HFFc6 (cell line): ENCODE results near the gene HELZ. TPM values are rescaled to one million over a fixed set of nuclear protein-coding genes. Genes with fewer than 3 reads are reported as not detected.
"Not testable (repeated sequence)": the region's sequence is repeated elsewhere in the genome, so short reads cannot be mapped to it uniquely, and the experiment has no call there.

Experiments used
- DNase-seq: peaks from one replicate; pipeline ENCODE4 v3.0.0-alpha.2; 2018
- H3K27ac Mint-ChIP-seq: 2 replicates; pipeline ENCODE4 v1.8.0; 2020; ENCODE audit warnings: mild to moderate bottlenecking, mixed read lengths
- H3K27me3 Mint-ChIP-seq: 2 replicates; pipeline ENCODE4 v1.8.0; 2021; ENCODE audit warnings: mild to moderate bottlenecking, moderate library complexity, mixed read lengths; ENCODE audit not compliant: insufficient read depth
- H3K36me3 Mint-ChIP-seq: 2 replicates; pipeline ENCODE4 v1.8.0; 2021; ENCODE audit warnings: low read depth, mixed read lengths
- H3K4me1 Mint-ChIP-seq: 2 replicates; pipeline ENCODE4 v1.8.0; 2020; ENCODE audit warnings: low read depth, mixed read lengths
- H3K4me3 Mint-ChIP-seq: 2 replicates; pipeline ENCODE4 v1.8.0; 2020; ENCODE audit warnings: mild to moderate bottlenecking, moderate library complexity, mixed read lengths
- H3K9me3 Mint-ChIP-seq: 2 replicates; pipeline ENCODE4 v1.8.0; 2020; ENCODE audit warnings: mild to moderate bottlenecking, mixed read lengths
- total RNA-seq, 6 experiments: library from RNA; stranded (reverse); fragmentation: NEBNext Ultra II Directional; extraction: Animal tissue kit (Norgen Biotek cat#: 25700); gene quantifications; 2 replicates in 1 of 6; 3 replicates in 5 of 6; pipeline ENCODE4 v1.2.3, GENCODE V29; 2021
- TF ChIP-seq, protein P1 (sequence below): fragments of 200-600 bp; sonication (generic); IDR thresholded peaks from 2 replicates; pipeline ENCODE4 v1.5.0; 2021; ENCODE audit warnings: antibody characterized with exemption, mild to moderate bottlenecking

HELZ gene
- total RNA-seq, 6 experiments from 2014 or later, result 36.0 to 46.2 (median 38.4) TPM

DNA sequence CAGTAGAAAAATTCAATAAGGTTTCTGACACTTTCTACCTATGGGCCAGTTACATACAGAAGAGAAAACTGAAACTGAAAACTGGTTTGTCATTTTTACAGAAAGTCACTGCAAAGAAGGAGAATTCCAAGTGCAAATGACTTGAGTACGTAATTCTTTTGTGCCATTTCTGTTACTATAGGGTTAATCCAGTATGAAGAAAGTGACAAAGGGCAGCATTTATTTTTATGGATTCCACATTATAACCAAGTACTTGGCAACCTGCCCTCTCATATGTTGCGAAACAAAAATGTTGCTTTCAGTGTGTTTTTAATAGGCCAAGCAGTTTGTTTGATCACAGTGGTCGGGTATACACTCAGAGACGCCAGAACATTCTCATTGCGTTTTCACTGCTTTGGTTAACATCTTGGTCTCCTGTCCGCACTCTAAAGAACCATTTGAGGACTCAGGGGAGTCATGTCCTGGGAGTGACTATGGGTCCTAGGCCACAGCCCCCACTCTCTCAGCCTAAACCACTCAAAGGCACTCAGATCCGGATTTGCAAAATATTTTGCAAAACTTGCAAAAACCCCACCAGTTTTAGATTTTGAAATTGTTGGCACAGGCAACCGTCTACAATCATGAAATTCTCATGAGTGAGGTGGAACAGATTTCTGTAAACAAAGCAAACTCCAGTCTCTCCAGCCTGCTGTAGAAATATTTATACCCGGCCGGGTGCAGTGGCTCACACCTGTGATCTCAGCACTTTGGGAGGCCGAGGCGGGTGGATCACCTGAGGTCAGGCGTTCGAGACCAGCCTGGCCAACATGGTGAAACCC, 15.4 kb upstream of the HELZ start:
- no peaks in the 10 kb centered on the region for H3K36me3 Mint-ChIP-seq
- peak overlapping the region; percentile 54 for H3K4me3 Mint-ChIP-seq
- peaks cover 6% of the 10 kb centered on the region; the same call in 1 of the 2 replicates for H3K27me3 Mint-ChIP-seq
- DNase-seq, result peak; percentile 61
- H3K27ac Mint-ChIP-seq, result peak overlapping the region; percentile 51
- TF ChIP-seq, protein P1, sequence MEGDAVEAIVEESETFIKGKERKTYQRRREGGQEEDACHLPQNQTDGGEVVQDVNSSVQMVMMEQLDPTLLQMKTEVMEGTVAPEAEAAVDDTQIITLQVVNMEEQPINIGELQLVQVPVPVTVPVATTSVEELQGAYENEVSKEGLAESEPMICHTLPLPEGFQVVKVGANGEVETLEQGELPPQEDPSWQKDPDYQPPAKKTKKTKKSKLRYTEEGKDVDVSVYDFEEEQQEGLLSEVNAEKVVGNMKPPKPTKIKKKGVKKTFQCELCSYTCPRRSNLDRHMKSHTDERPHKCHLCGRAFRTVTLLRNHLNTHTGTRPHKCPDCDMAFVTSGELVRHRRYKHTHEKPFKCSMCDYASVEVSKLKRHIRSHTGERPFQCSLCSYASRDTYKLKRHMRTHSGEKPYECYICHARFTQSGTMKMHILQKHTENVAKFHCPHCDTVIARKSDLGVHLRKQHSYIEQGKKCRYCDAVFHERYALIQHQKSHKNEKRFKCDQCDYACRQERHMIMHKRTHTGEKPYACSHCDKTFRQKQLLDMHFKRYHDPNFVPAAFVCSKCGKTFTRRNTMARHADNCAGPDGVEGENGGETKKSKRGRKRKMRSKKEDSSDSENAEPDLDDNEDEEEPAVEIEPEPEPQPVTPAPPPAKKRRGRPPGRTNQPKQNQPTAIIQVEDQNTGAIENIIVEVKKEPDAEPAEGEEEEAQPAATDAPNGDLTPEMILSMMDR, result no peak
- no peaks in the 10 kb centered on the region for H3K9me3 Mint-ChIP-seq
- H3K4me1 Mint-ChIP-seq, result peaks cover 20% of the 10 kb centered on the region

DNA sequence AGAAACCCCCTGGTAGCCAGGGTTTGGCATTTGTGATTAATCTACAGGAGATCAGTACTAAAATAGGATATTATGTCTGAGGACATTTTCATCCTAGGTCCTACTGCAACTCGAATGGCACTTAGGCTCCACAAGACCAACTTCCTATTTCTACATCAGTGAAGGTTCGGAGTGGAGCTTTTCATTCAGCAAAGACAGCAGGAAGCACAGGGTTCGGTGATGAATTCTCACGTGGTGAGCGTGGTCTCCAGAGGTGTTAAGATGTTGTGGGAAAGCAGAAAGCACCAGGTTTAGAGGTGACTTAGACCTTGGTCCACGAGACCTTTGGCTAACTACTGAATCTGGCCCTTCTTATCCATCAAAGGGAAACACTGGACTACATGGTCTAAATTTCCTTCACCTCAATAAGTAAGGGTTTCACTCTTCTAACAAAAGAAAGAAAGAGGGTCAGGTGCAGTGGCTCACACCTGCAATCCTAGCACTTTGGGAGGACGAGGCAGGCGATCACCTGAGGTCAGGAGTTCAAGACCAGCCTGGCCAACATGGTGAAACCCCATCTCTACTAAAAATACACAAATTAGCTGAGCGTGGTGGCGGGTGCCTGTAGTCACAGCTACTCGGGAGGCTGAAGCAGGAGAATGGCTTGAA, 13.9 kb upstream of the HELZ start:
- Mint-ChIP-seq H3K36me3 (no peaks in the 10 kb centered on the region), H3K27me3 (peaks cover 6% of the 10 kb centered on the region; the same call in 1 of the 2 replicates), H3K4me1 (peaks cover 20% of the 10 kb centered on the region), H3K4me3 (no peak overlapping the region), H3K27ac (no peak overlapping the region), H3K9me3 (no peaks in the 10 kb centered on the region)
- DNase-seq, result no peak
- TF ChIP-seq, protein P1, result no peak

DNA sequence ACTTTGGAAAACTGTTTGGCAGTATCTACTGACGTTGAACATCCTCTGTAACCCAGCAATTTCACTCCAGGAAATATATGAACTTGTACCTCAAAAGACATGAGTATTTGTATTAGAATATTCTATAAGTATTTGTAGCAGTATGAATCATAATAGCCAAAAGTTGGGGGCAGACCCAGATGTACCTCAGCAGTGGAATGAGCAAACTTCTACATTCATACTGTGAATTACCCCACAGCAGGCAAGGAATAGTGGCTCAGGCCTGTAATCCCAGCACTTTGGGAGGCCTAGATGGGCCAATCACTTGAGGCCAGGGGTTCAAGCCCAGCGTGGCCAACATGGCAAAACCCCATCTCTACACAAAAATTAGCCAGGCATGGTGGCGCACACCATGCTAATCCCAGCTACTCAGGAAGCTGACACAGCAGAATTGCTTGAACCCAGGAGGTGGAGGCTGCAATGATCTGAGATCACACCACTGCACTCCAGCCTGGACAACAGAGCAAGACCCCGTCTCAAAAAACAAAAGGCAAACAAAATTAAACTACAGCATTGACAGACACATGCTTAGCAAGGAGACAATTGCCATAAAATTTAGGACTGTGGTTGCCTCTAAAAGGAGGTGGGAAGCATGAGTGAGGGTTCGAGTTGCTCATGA, 11.2 kb upstream of the HELZ start:
- H3K27me3 Mint-ChIP-seq, result peaks cover 2% of the 10 kb centered on the region; the same call in 1 of the 2 replicates
- no peak for DNase-seq
- no peaks in the 10 kb centered on the region for H3K9me3 Mint-ChIP-seq
- no peaks in the 10 kb centered on the region for H3K36me3 Mint-ChIP-seq
- TF ChIP-seq, protein P1, result no peak
- H3K27ac Mint-ChIP-seq, result no peak overlapping the region
- no peak overlapping the region for H3K4me3 Mint-ChIP-seq
- peaks cover 27% of the 10 kb centered on the region for H3K4me1 Mint-ChIP-seq

DNA sequence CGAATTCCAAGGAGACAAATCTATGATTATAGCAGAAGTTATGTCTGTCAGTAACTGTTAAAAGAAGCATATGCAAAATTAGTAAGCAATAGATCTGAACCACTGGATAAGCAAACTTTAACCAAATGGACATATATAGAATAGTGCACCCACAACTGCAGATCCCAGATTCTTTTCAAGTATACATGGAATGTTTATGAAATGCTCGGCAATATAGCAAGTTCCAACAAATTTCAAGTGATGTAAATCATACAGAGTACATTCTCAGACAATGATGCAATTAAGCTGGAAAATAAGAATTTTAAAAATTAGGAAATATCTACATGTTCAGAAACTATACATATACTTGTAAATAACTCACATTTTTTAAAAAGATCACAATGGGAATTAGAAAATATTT, 8.4 kb upstream of the HELZ start:
- H3K9me3 Mint-ChIP-seq, result no peaks in the 10 kb centered on the region
- H3K4me1 Mint-ChIP-seq, result peaks cover 16% of the 10 kb centered on the region
- H3K27ac Mint-ChIP-seq, result no peak overlapping the region
- peaks cover 4% of the 10 kb centered on the region; the same call in 1 of the 2 replicates for H3K27me3 Mint-ChIP-seq
- H3K36me3 Mint-ChIP-seq, result no peaks in the 10 kb centered on the region
- TF ChIP-seq, protein P1, result no peak
- no peak overlapping the region for H3K4me3 Mint-ChIP-seq
- no peak for DNase-seq

DNA sequence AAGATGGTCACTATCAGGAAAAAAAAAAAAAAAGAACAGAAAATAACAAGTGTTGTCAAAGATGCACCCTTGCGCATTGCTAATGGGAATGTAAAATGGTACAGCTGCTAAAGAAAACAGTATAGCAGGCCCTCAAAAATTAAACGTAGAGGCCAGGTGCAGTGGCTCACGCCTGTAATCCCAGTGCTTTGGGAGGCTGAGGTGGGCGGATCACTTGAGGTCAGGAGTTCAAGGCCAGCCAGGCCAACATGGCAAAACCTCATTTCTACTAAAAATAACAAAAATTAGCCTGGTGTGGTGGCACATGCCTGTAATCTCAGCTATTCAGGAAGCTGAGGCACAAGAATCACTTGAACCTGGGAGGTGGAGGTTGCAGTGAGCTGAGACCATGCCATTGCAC, 6.6 kb upstream of the HELZ start:
- H3K9me3 Mint-ChIP-seq, H3K4me1 Mint-ChIP-seq, H3K36me3 Mint-ChIP-seq, H3K27me3 Mint-ChIP-seq, H3K4me3 Mint-ChIP-seq, H3K27ac Mint-ChIP-seq, DNase-seq: not testable (repeated sequence)
